NCI-H510A (cell line): Measurements from ENCODE around the gene DENND4A.
"Not testable (repeated sequence)": the region's sequence is repeated elsewhere in the genome, so short reads cannot be mapped to it uniquely, and the experiment has no call there.

Experiments
- DNase-seq: peaks from one replicate; lab custom pipeline; 2025; lab: John Stamatoyannopoulos, UW

The DENND4A gene

DNA sequence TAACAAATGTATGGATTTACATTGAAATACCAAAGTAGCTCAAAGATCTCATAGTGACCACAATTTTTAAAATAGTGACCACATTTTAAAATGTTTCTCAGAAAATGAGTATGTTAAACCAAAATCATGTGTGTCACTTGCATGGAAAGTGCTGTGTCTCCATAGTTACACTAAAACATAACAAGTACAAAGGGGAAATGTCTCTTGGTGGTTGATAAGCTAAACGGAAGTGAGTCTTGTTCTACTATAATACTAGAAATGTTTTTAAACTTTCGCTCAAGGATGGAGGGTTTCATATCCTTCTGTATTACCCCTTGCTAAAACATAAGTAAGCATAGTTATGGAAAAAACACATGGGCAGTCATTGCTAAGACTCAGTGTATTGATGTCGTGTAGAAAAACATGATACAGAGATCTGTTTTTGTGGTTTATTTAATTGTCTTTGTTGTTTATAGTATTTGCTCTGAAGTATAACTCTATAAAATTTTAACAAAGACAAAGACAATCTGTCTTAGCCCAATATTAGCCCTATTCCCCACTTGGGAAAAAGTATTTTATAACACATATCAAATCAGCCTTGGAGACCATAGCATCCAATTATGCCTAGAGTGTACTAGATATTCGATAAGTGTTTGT lies 27.0 kb upstream of the DENND4A start:
- DNase-seq: no peak

DNA sequence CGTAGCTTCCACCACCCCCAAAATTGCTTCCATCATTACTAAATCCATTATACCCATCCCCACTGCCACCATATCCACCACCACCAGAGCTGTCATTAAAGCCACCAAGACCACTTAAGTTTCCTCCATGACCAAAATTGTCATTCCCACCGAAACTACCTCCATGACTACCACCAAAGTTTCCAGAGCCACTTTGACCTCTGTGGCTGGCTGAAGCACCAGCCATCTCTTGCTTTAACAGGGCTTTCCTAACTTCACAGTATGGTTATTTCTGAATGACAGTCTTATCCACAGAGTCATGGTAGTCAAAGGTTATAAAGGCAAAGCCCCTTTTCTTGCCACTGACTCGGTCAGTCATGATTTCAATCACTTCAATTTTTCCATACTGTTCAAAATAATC lies 24.3 kb upstream of the DENND4A start:
- DNase-seq: no peak

DNA sequence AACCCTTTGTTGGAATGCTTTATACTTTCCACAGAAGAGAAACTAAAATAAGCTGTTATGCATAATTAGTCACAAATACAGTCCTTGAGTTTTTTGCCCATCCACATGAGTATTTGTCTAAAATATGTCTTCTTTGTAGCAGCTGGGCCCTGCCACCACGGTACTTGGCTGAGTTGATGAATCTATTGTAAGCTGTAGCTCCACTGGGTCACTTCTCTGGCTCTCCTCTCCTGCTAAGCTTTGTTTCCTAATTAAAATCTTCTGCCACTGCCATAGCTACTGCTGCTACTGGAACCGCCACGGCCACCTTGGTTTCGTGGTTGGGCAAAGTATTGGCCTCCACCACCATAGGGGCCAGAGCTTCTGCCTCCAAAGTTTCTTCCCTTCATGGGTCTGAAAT lies 23.9 kb upstream of the DENND4A start:
- not testable (repeated sequence) for DNase-seq

DNA sequence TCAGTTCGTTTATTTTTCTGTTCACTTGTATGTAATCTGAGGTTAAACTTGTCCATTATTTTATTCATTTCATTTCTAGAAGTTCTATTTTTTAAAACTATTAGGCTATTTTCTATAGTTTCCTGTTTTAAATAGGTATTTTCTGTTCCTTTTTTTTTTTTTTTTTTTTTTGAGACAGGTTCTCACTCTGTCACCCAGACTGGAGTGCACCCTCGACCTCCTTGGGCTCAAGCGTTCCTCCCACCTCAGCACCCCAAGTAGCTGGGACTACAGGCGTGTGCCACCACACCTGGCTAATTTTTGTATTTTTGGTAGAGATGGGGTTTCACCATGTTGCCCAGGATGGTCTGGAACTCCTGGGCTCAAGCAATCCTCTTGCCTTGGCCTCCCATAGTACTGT lies 22.2 kb upstream of the DENND4A start:
- not testable (repeated sequence) for DNase-seq

DNA sequence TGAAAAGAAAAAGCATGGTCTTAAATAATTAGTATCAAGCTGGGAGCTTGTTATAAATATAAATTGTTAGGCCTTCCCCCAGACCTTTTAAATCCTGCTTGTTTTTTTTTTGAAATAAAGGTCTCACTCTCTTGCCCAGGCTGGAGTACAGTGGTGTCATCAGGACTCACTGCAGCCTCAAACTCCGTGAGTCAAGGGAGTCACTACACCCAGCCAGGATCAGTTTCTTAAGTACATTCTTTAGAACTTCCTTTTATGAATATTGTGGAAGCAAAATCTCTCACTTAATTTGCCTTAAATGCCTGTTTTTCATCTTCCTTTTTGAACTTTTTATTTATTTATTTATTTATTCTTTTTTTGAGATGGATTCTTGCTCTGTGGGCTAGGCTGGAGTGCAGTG lies 20.8 kb upstream of the DENND4A start:
- no peak for DNase-seq

DNA sequence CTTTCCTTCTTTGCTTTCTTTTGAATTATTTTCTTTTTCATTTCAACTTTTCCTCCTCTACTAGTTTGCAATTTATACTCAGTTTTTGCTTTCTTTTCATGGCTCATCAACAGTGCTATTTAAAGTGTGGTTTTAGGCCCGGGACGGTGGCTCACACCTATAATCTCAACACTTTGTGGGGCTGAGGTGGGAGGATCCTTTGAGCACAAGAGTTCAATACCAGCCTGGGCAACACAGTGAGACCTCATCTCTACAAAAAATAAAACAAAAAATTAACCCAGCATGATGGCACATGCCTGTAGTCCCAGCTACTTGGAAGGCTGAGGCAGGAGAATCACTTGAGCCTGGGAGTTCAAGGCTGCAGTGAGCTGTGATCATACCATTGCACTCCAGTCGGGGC lies 20.4 kb upstream of the DENND4A start:
- no peak for DNase-seq

DNA sequence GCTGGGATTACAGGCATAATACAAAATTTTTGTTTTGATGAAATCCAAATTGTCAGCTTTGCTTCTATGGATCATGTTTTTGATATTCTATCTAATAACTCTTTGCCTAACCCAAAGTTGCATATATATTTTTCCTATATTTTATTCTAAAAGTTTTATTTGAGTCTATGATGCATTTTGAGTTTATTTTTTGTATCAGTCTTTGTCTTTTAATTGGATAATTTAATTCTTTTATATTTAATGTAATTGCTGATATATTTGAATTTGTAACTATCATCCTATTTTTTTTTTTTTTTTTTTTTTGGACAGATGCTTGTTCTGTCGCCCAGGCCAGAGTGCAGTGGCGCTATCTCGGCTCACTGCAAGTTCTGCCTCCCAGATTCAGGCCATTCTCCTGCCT lies 19.7 kb upstream of the DENND4A start:
- DNase-seq: no peak

DNA sequence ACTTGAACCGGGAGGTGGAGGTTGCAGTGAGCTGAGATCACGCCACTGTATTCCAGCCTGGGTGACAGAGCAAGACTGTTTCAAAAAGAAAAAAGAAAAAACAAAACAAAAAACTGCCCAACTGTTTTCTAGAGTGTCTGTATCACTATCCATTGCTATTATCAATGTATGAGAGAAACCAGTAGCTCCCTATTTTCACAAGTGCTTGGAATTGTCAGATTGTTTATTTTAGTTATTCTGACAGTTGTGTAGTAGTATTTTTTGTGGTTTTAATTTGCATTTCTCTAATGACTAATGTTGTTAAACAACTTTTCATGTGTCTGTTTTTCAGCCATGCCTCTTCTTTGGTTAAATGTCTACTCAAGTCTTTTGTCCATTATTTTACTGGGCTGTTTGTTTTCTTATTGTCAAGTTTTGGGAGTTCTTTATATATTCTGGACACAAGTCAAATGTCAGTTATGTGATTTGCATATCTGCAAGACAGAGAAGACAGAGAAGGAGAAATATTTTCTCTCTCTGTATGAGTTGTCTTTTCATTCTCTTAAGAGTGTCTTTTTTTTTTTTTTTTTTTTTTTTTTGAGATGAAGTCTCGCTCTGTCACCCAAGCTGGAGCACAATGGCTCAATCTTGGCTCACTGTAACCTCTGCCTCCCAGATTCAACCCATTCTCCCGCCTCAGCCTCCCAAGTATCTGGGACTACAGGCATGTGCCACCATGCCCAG lies 19.1 kb upstream of the DENND4A start:
- DNase-seq: not testable (repeated sequence)

DNA sequence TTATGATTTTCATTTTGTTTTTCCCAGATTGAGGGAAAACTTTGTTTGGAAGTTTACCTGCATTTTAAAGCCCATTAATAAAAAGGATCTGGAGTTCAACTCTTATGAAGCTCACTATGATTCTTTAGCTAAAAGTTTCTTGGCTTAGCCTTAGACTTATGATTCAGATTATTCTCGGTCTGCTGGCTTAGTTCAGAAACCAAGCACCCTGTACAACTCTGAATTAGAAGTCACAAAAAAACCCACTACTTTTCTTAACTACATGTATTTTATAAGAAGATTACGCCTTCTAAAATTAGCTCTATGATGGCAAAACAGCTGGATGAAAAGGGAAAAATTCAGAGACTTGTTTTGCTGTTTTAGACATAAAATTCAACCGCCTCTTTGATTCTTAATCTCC lies 14.3 kb upstream of the DENND4A start:
- DNase-seq: no peak

DNA sequence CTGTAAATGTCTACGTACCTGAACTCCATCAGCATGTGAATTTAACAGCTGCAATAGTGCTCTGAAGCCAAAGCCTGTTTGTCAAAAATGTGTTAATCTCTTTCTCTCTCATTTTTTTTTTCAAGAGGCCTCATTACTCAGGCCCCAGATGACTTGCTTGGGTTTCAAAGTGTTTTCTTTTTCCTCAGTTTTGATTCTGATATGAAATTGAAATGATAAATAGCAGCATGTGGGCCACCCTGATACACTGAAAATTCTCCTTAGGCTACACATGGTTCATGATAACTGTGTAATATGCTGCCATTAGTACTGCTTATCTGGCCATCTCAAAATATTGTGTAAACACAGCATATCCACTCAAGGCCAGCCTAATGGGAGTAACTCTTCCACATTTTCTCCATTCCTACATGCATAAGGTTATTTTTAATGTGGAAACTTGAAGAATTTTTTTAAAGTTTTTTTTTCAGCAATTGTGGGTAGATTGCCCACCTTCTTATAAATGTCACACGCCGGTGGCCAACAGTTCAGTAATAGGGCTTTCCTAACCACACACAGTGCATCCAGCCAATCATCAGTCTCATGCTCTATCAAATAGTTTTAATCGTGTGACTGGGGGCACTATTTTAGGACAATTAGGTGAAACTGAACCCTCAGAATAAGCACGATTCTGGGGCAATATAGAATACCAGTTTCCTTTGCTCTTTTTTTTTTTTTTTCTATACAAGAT lies 13.1 kb upstream of the DENND4A start:
- DNase-seq: no peak

DNA sequence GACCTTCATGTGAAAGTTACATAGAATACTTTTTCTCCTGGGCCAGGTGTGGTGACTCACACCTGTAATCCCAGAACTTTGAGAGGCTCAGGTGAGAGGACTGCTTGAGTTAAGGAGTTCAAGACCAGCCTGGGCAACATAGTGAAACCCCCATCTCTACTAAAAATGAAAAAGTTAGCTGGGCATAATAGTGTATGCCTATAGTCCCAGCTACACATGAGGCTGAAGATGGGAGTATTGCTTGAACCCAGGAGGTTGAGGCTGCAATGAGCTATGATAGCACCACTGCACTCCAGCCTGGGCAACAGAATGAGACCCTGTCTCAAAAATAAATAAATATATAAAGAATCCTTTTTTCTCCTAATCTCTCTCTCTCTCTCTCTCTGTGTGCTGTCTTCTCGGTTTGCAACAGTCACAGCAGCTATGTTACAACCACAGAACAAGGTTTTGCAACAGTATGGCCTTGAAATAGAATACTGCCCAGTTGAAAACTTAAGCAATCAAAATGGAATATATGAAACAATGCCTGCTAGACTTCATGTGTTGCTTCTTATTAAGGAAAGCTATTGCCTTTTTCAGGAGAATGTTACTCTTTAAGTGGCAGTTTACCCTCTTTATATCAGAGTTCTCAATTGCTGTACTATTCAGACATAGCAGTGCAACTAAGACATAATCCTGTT lies 12.3 kb upstream of the DENND4A start:
- no peak for DNase-seq

DNA sequence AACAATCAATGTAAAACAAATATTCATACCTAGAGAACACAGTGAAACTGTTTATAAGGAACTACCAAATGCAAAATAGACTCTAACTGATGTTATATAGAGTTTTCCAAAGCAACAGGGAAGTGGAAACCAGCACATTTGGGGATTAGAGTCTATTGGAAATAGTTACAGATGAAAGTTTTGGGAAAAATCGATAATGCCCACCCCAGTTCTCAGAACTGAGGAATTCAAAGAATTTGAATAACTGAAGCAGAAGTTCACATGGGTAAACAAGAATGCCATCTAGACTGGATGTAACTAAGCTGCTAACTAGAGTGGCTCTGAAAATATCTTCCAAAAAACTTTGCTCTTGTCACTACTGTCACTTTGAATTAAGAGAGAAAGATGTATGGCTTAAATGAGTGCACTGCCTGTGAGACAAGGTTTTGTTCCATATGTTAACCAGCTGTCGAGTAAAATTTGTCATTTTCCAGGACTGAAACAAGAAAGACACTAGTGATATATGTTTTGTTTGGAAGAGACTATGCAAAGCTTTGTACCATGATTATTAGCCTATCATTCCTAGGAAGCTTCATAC lies 9.2 kb upstream of the DENND4A start:
- DNase-seq: no peak

DNA sequence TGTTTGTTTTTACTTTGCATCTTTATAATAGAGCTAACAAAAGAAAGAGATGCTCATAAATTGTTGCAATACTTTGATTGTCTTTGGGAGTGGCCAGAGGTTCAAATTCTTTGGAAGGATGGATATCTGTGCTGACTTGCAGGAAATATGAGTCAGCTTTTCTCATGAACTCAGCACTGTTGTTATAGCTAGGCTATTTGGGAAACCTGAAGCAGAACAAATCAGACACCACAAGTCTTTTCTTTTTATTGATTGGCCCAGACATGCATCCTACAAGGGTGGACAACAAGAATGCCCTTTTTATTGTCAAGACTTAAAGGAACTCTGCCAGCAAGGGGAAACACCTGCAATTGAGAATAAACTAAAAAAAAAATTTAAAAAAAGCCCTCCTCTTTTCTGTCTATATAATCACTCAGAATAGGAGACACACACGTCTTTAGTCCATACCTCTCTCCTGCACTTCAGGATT lies 4.6 kb upstream of the DENND4A start:
- no peak for DNase-seq

DNA sequence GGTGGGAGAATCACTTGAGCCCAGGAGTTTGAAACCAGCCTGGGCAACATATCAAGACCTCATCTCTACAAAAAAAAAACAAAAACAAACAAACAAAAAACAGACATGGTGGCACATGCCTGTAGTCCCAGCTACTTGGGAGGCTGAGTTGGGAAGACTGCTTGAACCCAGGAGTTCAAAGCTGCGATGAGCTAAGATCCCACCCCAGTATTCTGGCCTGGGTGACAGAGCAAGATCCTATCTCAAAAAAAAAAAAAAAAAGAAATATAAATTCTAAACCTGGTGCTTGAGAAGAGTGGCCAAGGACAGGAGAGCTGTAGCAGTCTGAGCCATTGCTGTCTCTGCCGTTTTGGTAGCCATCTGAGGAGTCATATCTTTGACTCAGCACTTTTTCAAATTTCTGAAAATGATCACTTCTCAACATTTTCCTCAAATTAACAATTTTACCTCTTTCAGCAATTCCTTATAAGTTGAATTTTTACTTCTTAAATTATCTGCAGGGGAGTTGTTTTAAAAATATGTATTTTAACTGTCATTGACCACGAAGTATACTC lies 3.6 kb upstream of the DENND4A start:
- DNase-seq: no peak

DNA sequence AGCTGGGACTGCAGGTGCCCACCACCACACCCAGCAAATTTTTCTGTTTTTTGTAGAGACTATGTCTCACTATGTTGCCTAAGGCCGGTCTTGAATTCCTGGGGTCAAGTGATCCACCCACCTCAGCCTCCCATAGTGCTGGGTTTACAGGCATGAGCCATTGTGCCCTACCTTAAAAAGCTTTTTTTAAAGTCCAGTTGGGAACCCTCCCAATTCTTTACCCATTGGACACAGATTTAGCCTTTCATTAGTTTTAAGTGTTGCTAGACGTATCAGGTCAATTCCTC lies 1.7 kb upstream of the DENND4A start:
- no peak for DNase-seq

DNA sequence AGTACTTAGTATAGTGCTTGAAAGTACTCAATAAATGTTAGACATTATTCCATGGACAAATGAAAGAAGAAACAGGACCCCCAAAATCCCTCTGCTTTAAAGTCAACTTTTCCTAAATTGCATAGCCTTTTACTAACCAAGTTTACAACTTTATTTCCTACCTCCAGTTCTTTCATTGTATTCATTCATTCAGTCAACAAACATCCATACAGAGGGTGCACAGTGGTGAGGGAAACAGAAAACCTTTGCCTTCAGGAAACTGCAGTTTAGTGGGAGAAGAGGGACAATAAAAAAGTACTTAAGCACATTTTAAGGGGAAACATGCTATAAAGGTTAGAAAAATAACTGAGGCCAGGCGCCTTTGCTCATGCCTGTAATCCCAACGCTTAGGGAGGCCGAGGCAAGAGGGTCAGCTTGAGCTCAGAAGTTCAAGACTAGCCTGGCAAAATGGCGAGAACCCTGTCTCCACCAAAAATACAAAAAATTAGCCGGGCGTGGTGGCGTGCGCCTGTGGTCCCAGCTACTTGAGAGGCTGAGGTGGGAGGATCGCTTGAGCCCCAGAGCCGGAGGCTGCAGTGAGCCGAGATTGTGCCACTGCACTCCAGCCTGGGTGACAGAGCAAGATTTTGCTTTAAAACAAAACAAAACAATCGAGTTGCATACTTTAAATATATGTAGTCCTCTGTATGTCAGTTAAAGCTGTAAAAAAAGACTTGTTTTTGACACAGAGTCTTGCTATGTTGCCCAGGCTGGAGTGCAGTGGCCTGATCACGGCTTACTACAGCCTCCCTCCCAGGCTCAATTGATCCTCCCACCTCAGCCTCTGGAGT lies 1.1 kb upstream of the DENND4A start:
- DNase-seq: no peak

DNA sequence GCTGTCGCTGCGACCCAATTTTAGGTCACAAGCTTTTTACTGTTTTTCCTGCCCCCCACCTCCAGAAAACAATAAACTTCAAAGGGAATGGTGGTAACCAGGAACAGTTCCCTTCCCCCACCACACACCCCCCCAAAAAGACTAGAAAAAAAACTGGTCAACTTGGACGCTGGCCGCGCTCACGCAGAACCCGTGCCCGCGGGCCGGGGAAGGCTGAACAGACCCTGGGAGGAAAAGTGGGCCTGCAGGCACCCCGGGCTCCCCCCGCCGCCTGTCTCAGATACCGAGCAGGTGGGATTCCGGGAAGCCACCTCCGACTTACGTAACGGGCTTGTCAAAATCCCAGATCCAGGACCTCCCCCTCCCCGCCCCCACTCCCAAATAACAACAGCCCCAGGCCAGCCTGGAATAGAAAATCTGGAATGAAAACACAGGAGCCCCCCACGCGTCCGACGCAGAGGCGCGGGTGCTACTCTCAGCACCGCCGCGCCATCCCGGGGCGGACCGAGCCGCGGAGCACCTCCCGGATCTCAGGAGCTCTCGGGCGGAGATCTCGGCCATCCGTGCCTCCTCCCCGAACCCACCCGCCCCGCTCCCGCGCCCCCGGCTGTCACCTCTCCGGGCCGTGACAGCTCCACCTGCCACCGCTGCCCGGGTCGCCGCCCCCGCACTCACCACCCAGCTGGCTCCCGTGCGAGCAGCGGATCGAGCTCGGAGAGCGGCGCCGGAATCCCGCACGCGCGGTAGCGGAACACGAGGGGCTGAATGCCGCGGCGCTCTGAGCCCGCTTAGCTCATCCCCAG lies 557 bp downstream of the DENND4A start:
- DNase-seq: no peak

DNA sequence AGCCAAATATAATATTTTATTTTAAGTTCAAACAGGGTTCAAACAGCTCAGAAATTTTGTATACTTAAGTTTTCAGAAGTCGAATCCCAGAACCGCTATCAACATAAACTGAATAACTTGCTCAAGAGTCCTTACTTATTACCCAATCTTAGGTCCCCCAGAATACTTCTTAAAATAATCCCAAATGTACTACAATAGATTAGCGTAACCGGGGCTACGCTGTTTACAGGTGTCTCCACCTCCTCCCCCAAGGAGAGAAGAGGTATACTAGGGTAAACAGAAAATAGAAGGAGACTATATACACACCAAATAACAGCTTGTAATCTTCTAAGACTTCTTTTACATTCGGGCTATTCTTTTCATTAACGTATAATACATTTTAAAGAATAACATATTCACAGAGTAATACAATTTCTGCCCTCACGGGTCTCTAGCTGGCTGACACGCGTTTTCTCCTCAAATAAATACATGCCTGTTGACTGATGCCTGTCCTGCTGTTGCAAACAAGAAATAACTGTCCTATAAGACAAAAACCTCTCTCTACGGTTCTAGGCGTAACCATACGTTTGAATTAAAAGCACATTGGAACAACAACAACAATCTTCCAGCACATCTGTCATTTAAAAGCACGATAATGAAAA lies 1.3 kb downstream of the DENND4A start:
- no peak for DNase-seq

DNA sequence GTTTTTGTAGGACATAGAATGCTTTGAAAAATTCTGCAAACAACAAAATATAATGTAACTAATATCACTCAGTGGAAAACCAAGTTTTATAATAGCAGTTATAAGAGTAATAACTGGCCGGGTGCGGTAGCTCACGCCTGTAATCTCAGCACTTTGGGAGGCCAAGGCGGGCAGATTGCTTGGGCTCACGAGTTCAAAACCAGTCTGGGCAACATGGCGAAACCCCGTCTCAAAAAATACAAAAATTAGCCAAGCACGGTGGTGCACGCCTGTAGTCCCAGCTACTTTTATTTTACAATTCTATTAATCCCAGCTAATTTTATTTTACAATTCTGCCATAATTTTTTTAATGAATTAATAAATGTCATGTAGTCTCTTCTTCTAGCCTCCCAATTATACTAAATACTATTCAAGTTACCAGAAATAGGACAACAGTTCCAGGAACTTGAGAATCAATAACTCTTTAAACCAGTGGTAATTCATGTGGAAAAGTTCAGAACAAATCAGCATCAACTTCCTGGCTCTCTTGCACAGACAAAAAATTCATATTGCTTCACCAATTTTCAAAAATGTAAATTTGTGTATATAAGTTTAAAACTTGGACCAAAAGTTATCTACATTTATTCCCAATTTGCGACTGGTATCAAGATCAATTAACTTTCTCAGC lies 2.2 kb downstream of the DENND4A start:
- no peak for DNase-seq
